HG03378 (cell line): ENCODE measurements around the gene ZNF804A.
"Not testable (repeated sequence)": the region's sequence is repeated elsewhere in the genome, so short reads cannot be mapped to it uniquely, and the experiment has no call there.

Experiments
- ATAC-seq: cut with Tn5 transposase; IDR thresholded peaks from one replicate; pipeline ENCODE4 v1.9.1; 2021; ENCODE audit warnings: mild to moderate bottlenecking, moderate library complexity; ENCODE audit not compliant: unreplicated experiment

ZNF804A gene

DNA sequence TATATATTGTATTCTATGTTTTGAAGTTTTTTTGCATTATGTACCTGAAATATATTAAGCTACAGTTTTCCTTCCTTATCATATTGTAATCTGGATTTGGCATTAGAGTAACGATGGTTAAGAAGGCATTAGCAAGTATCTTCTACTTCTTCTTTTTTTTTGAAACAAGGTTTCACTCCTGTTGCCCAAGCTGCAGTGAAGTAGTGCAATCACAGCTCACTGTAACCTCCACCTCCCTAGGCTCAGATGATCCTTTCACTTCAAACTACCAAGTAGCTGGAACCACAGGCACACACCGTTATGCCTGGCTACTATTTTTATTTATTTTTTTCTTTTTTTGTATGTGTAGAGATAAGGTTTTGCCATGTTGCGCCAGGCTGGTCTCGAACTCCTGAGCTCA lies 201.1 kb downstream of the ZNF804A start:
- no peak for ATAC-seq

- ATAC-seq, result no peak
Observed at GRCh38 chr2:184814421-184814820, 216.1 kb downstream of the ZNF804A start.

DNA sequence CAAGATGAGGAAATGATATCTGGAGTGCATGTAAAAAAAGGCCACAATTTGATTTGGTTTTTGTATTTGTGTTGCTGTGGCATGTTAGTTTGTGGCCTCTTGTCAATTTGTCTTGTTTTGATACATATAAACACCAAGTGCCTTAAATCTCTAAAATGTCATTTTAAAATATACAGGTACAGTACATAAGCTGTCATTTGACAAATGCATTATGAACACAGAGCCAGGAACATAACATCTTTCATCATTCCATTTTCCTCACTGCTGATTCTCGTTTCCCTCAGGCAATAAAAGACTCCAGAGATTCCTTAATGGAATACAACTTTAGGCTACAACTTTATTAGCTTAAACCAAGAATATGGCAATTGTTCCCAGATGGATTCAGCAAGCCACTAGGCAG lies 217.5 kb downstream of the ZNF804A start:
- no peak for ATAC-seq

- no peak for ATAC-seq
Observed at GRCh38 chr2:184824597-184824996, 226.3 kb downstream of the ZNF804A start.

DNA sequence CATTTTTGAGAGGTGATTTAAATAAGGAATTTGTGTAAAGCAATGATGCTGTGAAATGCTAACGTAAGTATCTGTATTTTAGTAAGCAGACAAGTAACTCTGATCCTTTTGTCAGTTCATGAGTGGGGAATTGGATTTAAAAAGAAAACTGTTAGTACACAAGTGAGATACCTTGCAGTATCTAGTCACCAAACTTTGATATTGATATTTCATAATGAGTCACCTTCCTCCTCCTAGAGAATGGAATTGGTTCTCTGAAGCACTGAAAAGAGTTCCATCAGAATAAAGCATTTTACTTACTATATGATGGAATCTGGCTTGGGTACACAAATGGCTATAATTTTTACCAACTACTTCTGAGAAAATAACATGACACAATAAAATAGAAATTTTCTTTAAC lies 232.2 kb downstream of the ZNF804A start:
- ATAC-seq, result no peak

- ATAC-seq, result no peak
Observed at GRCh38 chr2:184834699-184835397, 236.5 kb downstream of the ZNF804A start.

DNA sequence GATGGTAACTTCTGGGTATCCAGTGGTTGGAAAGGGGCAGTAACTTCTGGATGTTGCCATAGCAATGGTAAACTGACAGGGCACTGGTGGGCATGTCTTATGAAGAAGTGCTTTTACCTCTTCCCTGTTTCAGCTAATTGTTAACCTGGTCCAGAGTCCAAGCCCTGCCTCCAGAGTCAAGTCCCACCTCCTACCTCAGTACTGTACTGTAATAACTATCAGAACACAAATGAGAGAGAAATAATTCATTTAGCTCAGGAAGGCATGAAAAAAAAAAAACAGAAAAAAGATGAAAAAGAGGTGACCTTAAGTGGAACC lies 237.0 kb downstream of the ZNF804A start:
- ATAC-seq, result no peak

DNA sequence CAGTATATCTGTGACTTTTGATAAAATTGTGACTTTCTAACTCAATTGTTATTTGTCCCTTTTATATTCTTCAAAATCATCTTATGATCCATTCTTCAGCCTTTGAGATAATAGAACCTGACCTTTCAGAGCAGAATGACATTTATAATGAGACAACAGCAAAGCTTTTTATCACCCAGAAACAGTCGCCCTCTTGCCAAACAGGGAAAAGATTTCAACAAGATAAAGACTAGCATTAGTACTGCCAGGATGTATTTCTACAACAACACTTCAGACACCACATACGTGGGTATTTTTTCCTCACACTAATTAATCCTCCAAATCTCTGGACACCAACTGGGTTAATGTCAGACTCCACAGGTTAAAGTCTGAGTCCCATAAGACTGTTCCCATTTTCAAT lies 249.0 kb downstream of the ZNF804A start:
- no peak for ATAC-seq

DNA sequence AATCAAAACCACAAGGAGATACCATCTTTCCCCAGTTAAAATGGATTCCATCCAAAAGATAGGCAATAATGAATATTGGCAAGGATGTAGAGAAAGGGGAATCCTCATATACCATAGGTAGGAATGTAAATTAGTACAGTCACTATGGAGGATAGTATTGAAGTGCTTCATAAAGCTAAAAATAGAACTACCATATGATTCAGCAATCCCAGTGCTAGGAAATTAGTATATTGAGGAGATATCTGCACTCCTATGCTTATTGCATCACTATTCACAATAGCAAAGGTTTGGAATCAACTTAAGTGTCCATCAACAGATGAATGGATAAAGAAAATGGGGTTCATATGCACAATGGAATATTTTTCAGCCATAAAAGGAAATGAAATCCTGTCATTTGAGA lies 251.2 kb downstream of the ZNF804A start:
- no peak for ATAC-seq

- no peak for ATAC-seq
Observed at GRCh38 chr2:184851576-184851975, 253.2 kb downstream of the ZNF804A start.

- ATAC-seq, result no peak
Observed at GRCh38 chr2:184859187-184859586, 260.9 kb downstream of the ZNF804A start.

- ATAC-seq, result no peak
Observed at GRCh38 chr2:184860744-184861143, 262.4 kb downstream of the ZNF804A start.

GRCh38 chr2:184875212-184875611 lies 276.9 kb downstream of the ZNF804A start:
- no peak for ATAC-seq

DNA sequence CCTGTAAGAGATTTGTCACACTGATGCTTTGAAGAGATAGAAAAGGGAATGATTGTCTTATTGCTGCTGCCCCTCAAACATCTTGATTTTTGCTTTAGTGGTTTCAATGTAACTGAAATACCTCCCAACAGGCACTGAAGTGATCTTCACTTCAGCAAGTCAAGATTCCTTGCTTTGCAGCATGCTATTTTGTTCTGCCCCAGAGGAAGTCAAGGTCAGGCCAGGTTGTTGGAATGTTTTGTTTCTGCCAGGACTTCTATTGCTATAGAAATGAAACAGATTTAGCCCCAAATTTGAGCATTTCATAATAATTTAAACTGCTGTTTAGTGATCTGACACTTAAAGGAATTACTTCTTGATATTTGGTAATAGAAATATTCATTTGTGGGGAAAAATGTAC lies 277.6 kb downstream of the ZNF804A start:
- no peak for ATAC-seq

- ATAC-seq, result no peak
Observed at GRCh38 chr2:184877909-184878308, 279.6 kb downstream of the ZNF804A start.

- no peak for ATAC-seq
Observed at GRCh38 chr2:184879671-184880070, 281.3 kb downstream of the ZNF804A start.

DNA sequence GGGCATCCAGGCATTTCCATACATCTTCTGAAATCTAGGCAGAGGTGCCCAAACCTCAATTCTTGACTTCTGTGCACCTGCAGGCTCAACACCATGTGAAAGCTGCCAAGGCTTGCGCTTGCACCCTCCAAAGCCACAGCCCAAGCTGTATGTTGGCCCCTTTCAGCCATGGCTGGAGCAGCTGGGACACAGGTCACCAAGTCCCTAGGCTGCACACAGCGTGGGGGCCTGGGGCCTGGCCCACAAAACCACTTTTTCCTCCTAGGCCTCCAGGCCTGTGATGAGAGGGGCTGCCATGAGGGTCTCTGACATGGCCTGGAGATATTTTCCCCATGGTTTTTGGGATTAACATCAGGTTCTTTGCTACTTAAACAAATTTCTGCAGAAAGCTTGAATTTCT lies 288.3 kb downstream of the ZNF804A start:
- not testable (repeated sequence) for ATAC-seq

DNA sequence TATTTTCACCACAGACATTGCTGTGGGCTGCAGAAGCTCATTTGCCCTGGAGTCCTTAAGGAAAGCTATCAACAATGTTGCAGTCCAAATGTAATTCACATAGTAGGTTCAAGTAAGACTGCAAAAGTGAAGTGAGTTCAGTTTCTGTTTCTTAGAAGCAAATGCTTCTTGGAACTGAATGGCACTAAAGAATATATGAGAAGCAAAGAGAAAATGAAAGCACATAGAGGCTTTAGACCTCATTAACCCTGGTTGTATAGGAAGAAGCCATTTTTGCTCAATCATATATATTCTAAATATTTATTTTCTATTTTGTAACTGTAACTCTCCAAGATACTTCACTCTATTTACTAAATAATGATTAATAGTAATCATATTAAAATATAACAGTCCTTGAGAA lies 292.0 kb downstream of the ZNF804A start:
- no peak for ATAC-seq

DNA sequence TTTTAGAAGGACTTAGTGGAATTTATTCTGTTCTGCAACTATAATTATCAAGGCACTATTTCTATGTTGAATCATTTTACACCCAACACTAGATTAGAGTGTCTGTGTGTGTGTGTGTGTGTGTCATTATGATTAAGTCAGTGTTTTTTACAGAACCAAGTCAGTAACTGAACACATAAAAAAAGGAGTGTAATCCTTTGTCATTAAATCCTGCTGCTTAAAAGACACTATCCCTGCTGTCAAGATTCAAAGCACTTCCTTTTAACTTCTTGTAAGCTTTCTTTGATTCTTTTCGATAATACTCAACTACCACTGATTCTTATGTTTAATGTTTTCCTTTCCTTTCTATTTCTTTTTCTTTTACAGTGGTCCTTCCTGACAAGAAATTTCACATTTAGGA lies 306.7 kb downstream of the ZNF804A start:
- no peak for ATAC-seq

DNA sequence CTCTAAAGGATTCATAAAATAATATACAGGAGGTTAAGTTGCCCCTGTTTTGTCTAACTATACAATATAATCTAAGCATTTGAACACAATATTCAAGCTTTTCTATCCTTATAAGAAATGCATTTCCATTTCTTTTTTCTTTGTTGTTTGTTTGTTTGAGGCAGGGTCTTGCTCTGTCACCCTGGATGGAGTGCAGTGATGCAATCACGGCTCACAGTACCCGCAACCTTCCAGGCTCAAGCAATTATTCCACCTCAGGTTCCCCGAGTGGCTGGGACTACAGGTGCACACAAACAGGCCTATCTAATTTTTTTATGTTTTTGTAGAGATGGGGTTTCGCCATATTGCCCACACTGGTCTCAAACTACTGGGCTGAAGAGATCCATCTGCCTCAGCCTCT lies 307.8 kb downstream of the ZNF804A start:
- ATAC-seq, result no peak

DNA sequence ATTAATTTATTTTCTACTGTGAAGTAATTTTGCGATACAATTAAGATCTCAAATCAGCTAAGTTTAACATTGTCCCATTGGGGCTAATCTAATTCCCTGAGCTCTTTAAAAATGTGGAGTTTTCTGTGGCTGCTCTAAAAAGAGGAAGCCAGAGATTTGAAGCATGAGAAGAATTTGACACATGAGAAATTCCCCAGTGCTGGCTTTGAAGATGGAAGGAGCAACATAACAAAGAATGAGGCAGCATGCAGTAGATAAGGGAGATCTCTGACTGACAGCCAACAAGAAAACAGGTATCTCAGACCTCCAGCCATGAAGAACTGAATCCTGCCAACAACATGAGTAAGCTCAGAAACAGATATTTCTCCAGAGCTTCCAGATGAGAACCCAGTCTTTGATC lies 308.4 kb downstream of the ZNF804A start:
- ATAC-seq, result no peak

GRCh38 chr2:184908966-184909365 lies 310.6 kb downstream of the ZNF804A start:
- ATAC-seq, result no peak

GRCh38 chr2:184920451-184920965 lies 322.2 kb downstream of the ZNF804A start:
- no peak for ATAC-seq
